Measurements from ENCODE around the gene LARP4.

The LARP4 gene

DNA sequence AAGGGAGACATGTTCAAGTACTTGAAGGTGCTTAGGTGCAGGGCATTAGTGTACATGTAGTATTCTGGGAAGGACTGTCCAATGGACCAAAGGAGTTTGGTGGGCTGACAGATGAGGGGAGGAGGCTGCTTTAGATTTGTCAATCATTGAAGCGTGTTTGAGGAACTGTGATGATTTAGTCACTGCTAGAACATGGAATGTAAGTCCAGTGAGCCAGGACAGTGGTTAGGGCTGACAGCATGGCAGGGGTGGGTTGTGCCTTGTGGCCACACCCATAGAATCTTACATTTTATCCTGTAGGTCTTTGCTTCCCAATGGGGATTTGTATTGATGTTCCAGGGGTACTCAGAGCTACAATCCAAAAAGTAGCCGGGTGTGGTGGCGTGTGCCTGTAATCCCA, 128.7 kb downstream of the LARP4 start:
- peak; percentile 76 for DNase-seq
